Motor neuron (in vitro differentiated cells): ENCODE data around the gene LRRC28. TPM values are rescaled to one million over a fixed set of nuclear protein-coding genes. Genes with fewer than 3 reads are reported as not detected.
A peak's percentile ranks its signal among the peaks of the same experiment; 100 is the strongest.

Experiments used
- ATAC-seq, 8 experiments: fragments of 200-7000 bp; cut with Tn5 transposase; replicated peaks in 6 of 8; 2 replicates each; pipeline ENCODE4 v1.8.0; 2021; ENCODE audit warnings: mild to moderate bottlenecking in 8 of 8, moderate library complexity in 8 of 8
- H3K27ac ChIP-seq, 2 donors: fragments of 250-450 bp; sonication (Bioruptor Pico); 2 replicates each; pipeline ENCODE4 v1.9.0; 2021; ENCODE audit warnings: antibody characterized with exemption in 2 of 2, mild to moderate bottlenecking in 2 of 2, moderate library complexity in 1 of 2
- H3K4me1 ChIP-seq, 2 donors: fragments of 250-450 bp; sonication (Bioruptor Pico); replicated peaks in 1 of 2; 2 replicates each; pipeline ENCODE4 v1.6.1; 2021; ENCODE audit warnings: antibody characterized with exemption in 2 of 2, mild to moderate bottlenecking in 2 of 2, moderate library complexity in 1 of 2
- H3K4me3 ChIP-seq, 5 donors: fragments of 250-450 bp; sonication (Bioruptor Pico); 2 replicates each; pipeline ENCODE4 v1.9.0; 2021; ENCODE audit warnings: antibody characterized with exemption in 5 of 5, mild to moderate bottlenecking in 5 of 5, moderate library complexity in 4 of 5
- WGBS, 10 experiments: fragments of 450-650 bp; shearing (Covaris generic); methylation state at CpG; one replicate each; pipeline ENCODE4 v1.0.0; 2022; 5-methylcytosine and 5-hydroxymethylcytosine counted together
- in situ Hi-C, 9 experiments: fragments of 400-800 bp; cut with MboI; loops; one replicate each; pipeline ENCODE4 v1.15.0; 2021; ENCODE audit warnings: low sequenced_read_pairs in 9 of 9, low pct_unique_long_range_greater_than_20kb in 2 of 9; ENCODE audit not compliant: unreplicated experiment in 9 of 9
- total RNA-seq, 8 experiments: library from RNA; unstranded; fragments of 300-600 nt; gene quantifications; 2 replicates each; pipeline versions ENCODE4 v1.2.3 to v1.2.4, GENCODE V29; 2022

The LRRC28 gene
- total RNA-seq, 8 experiments from 2014 or later, result 13.2 to 27.2 (median 18.3) TPM

DNA sequence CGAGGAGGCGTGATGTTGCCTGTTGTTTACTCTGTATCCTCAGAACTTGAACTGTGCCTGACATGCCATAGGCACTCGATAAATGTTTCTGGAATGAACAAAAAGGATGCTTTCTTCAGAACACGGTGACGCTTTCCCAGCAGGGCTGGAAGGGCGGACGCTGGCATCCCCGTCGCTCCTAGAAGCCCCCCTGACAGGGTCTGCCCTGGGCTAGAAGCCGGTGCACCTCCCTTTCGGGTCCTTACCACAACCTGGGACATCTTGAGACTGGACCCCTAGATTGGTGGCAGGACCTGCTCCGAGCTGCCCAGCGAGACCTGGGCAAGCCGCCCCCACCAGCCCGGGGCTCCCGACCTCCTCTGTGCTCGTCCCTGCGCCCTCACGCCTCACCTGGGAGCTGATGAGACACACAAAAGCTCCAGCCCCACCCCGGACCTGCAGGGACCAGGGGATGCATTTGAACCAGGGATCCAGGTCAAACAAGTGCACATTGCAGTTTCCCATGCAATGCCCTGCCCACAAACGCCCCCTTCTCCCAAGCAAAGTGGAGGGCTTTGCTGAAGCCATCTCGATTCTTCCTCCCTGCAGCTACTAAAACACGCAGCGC lies 183.3 kb downstream of the LRRC28 start:
- in situ Hi-C loops, result no loop called here
- Histone ChIP-seq H3K27ac (no peak overlapping the region), H3K4me1 (peaks cover 7 to 17% of the 10 kb centered on the region in 2 donors), H3K4me3 (no peak overlapping the region)
- no peak for ATAC-seq
- WGBS, 10 experiments, result 60 to 100% (median 88%) methylated on average over 1 to 6 of the region's 24 CpGs; no CpG with 5 or more reads in 2 of the 10 experiments

DNA sequence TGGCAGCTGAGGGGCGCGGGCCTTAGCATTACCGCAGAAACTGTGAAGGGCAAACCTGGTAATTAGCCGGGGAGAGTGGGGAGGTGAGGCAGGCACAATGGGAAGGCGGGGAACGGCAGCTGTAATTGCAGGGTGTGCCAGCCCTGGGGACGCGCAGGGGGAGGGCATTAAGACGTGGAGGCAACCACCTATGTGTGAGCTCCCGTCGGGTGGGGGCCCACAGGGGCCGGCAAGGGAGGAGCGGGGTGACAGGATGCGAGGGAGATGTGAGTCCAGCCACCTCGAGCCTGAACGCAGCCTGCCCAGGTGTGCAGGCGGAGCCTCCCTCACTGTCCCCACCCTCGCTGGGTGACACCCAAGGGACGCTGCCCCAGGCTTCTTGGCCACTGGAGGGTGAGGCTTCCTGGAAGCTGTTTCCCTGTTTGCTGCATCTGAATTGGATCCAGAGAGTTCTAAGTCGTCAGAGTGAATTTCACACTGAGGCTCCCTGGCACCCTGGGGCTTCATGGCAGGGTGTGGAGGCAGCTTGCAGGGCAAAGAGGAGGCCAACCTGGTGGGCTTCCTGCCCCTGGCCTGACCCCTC lies 183.9 kb downstream of the LRRC28 start:
- 0 to 33% methylated on average over 1 of the region's 20 CpGs; no CpG with 5 or more reads in 8 of the 10 experiments for WGBS, 10 experiments
- in situ Hi-C loops, result no loop called here
- peak; percentile 29 to 74 (median 47) for ATAC-seq
- Histone ChIP-seq H3K4me3 (no peak overlapping the region), H3K27ac (no peak overlapping the region), H3K4me1 (peaks cover 7 to 17% of the 10 kb centered on the region in 2 donors)

DNA sequence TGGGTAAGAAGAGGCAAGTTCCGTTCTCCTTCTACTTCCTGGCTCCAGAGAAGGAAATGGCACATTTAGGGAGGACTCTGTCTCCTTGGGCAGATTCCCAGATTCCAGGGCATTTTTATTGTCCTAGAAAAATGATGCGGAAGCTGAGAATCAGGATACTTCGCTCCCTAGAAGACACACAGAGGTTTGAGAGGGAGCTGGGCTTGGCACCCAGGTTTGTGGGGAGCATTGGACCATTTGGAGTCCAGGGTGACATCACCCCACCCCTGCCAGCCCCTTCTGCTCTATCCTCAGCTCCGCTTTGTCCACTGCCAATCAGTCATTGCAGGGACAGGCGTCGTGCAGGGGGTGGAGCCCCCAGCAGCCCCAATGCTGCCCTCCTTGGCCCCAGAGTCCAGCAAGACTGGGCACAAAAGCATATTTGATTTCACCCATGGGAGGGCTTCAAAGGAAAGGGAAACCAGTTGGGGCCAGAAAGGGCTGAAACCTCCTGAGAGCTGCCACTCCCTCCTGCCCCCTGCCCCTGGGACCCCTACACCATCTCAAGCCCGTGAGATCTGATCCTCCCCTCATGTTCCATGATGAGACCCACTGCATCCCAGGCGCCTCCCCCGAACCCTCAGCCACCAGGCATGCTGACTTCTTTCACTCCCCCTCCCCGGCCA lies 184.7 kb downstream of the LRRC28 start:
- Histone ChIP-seq H3K27ac (no peak overlapping the region), H3K4me1 (peaks cover 7 to 17% of the 10 kb centered on the region in 2 donors), H3K4me3 (no peak overlapping the region)
- WGBS, 10 experiments, result 23 to 100% (median 82%) methylated on average over 1 to 3 of the region's 10 CpGs; no CpG with 5 or more reads in 4 of the 10 experiments
- in situ Hi-C loops, result no loop called here
- ATAC-seq, result peak in 4 of 8 experiments; percentile 34 to 65 (median 58)

DNA sequence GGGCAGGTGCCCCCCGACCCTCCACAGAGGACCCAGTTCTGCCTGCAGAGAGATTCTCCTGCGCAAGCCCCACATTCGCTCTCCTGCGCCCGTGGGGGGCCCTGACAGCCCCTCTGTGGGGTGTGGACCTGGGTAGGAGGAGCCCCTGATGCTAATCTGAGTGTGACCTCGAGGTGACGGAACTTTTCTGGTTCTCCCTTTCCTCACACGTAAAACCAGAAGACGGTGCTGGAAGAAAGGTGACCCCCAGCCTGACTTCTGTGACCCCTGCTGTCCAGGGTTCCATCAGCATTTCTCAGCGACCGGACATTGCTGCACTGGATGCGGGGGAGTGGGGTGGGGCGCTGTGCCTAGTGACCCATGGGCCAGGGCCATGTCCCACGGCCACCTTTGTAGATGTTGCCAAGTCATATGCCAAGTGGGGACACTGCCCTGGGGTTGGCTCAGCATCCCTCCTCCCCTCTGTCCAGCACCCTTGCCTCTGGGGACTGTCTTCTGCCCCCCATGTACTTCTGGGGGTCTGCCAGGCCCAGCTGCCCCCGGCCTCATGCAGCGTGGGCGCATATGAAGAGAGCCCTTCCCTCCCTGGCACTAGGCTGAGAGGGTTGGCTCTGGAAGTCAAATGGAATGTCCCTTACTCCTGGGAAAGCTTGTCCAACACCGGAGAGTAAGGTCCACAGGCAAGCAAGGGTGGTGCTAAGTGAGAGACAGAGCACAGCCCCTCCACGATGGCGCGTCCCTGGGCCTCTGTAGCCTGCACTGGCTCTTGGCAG lies 185.4 kb downstream of the LRRC28 start:
- no peak overlapping the region for H3K27ac ChIP-seq
- 80 to 100% (median 91%) methylated on average over 1 to 6 of the region's 21 CpGs; no CpG with 5 or more reads in 5 of the 10 experiments for WGBS, 10 experiments
- peak in 1 of 8 experiments; percentile 2 for ATAC-seq
- no peak overlapping the region for H3K4me3 ChIP-seq
- peaks cover 7 to 17% of the 10 kb centered on the region in 2 donors for H3K4me1 ChIP-seq
- in situ Hi-C loops, result no loop called here

DNA sequence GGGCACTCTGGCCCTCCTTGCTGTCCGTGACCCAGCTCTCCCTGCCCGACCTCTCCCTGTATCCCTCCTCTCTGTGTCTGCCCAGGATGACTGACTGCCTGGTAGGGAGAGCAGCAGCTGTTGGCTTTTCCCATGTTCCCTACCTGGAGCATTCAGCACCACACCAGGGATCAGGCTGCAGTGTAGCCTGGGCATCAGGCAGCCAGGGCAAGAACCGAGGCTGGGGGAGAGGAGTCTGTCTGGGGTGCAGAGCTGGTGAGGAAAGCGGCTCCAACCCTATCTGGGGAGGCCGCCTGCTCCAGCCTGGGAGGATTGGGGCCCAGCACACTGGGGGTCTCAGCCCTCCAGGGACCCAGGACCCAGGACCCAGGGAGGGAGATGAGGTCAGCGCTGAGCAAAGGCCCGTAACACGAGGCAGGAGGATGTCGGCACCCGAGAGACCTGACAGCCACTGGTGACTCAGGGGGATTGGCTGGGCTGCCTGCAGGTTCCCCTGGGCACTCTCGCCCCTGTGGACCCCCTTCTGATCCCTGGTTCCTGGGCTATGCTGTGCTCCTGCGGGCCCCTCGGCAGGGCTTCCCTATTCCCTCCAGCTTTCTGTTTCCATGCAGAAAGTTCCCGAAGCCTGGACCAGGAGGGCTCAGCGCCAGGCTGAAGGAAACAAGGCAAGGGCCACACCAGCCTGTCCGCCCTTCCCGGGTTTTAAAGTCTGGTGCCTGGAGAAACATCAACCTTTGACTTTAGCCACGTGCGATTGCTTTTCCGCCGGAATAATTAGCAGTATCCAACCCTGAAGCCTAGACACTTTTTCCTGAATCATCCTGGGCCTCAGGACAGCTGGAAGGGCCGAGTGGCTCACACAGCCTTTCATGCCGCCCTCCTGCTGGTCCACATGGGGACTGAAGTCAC lies 186.3 kb downstream of the LRRC28 start:
- WGBS, 10 experiments, result 70 to 95% (median 89%) methylated on average over 3 to 10 of the region's 23 CpGs; no CpG with 5 or more reads in 5 of the 10 experiments
- peak in 5 of 8 experiments; percentile 22 to 47 (median 33) for ATAC-seq
- in situ Hi-C loops, result no loop called here
- Histone ChIP-seq H3K4me1 (peaks cover 7 to 17% of the 10 kb centered on the region in 2 donors), H3K27ac (no peak overlapping the region), H3K4me3 (no peak overlapping the region)

DNA sequence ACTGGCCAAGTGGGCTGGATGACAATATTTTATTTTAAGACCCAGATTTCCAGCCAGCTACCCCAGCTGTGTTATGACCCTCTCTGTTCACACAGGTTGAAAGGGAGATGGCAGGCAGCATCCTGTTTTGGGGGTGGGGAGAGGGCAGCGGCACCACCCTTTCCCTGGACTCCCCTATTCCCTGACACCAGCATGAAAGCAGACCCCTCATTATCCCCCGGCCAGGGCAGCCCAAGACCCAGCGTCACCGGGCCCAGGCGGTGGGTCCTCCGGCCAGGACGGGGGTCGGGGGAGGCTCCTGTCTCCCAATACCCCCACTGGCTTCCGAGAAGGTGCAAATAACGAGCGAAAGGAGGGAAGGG lies 186.9 kb downstream of the LRRC28 start:
- in situ Hi-C loops, result no loop called here
- peaks cover 7 to 17% of the 10 kb centered on the region in 2 donors for H3K4me1 ChIP-seq
- no peak overlapping the region for H3K27ac ChIP-seq
- WGBS, 10 experiments, result 100% methylated on average over 1 to 3 of the region's 11 CpGs; no CpG with 5 or more reads in 7 of the 10 experiments
- no peak overlapping the region for H3K4me3 ChIP-seq
- ATAC-seq, result no peak

DNA sequence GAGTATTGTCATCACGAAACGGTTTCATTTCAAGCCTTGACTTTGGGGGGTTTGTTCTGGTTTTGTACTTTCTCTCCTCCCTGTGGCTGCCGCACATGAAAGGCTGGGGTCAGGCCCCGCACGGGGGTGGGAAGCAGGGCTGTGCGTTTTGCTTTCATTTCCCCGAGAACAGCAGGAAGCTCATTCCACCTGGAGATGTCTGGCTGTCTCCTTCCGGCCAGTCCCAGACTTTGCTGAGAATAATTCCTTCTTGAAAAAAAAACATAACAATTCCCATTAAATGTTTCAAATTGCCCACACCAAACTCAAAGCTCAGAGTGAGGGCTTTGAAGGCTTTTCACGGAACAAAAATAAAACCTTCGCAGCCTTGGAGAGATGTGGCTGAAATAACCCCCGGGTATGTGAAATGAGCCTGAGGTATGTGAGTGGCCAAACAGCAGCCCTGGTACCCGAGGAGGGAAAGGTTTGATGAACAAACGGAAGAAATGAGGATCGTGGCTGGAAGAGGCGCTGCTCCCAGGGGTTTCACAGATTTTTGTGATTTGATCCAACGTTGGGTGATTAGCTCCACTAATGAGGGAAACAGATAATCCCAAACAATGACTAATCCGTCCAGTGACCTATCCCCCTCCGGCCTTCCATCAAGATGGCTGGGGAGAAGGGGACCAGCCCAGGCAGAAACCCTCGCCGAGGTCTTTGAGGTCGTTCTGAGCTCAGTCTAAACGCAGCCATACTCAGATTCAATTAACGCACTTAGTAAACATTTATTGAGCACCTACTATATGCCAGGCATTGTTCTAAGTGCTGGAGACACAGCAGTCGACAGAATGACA lies 187.6 kb downstream of the LRRC28 start:
- in situ Hi-C loops, result no loop called here
- H3K27ac ChIP-seq, result no peak overlapping the region
- 48 to 87% (median 78%) methylated on average over 1 to 15 of the region's 24 CpGs for WGBS, 10 experiments
- H3K4me3 ChIP-seq, result no peak overlapping the region
- no peak for ATAC-seq
- peaks cover 7 to 17% of the 10 kb centered on the region in 2 donors for H3K4me1 ChIP-seq

DNA sequence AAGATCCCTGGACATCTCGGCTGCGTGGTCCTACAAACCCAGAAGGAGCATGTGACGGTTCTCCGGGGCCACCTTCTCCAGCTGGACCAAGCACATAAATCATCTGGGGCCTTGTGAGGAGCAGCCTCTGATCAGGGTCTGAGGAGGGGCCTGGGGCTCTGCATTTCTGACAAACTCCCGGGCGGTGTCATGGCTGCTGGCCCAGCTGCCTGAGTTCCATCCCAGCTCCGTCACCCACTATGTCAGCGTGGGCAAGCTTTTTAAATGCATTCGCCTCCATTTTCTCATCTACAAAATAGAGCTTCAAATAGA lies 188.2 kb downstream of the LRRC28 start:
- in situ Hi-C loops, result no loop called here

DNA sequence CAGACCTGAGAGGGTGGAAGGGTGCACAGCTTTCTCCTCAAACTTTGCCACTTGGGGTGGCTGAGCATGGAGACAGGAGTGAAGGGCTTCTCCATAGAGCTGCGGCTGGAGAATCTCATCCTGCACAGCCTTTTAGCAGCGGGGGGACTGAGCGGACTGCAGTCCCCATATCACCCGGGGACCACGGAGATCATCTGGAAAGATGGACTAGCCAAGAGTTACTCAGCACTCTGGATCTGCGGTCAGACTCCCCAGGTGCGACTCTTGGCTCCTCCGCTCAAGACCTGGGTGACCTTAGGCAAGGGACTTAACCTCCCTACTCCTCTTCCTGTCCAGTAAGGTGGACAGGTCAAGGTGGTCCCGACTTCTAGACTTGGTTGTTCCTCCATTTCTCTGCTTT lies 188.7 kb downstream of the LRRC28 start:
- H3K4me3 ChIP-seq, result no peak overlapping the region
- in situ Hi-C loops, result no loop called here
- 88 to 100% (median 94%) methylated on average over 1 to 6 of the region's 9 CpGs; no CpG with 5 or more reads in 5 of the 10 experiments for WGBS, 10 experiments
- no peak overlapping the region for H3K27ac ChIP-seq
- no peak for ATAC-seq
- peaks cover 7 to 17% of the 10 kb centered on the region in 2 donors for H3K4me1 ChIP-seq

More for the DNA sequence above, 188.2 kb downstream of the LRRC28 start:
- Histone ChIP-seq H3K27ac (no peak overlapping the region), H3K4me3 (no peak overlapping the region), H3K4me1 (peaks cover 7 to 17% of the 10 kb centered on the region in 2 donors)
- 93 to 100% (median 100%) methylated on average over 1 to 6 of the region's 9 CpGs; no CpG with 5 or more reads in 3 of the 10 experiments for WGBS, 10 experiments
- no peak for ATAC-seq
